GM12875 (cell line): Measurements from ENCODE around the gene LPCAT1.

ENCODE experiments used
- H3K4me3 ChIP-seq: one replicate; pipeline ENCODE4 v1.5.1; 2011; ENCODE audit warnings: low read depth, low read length, control low read depth
- CTCF ChIP-seq: IDR thresholded peaks from 2 replicates; pipeline ENCODE4 v1.5.1; 2011; ENCODE audit warnings: low read depth, mild to moderate bottlenecking, control low read depth, inconsistent platforms, low read length, moderate library complexity, borderline replicate concordance; ENCODE audit not compliant: insufficient read depth

The LPCAT1 gene

DNA sequence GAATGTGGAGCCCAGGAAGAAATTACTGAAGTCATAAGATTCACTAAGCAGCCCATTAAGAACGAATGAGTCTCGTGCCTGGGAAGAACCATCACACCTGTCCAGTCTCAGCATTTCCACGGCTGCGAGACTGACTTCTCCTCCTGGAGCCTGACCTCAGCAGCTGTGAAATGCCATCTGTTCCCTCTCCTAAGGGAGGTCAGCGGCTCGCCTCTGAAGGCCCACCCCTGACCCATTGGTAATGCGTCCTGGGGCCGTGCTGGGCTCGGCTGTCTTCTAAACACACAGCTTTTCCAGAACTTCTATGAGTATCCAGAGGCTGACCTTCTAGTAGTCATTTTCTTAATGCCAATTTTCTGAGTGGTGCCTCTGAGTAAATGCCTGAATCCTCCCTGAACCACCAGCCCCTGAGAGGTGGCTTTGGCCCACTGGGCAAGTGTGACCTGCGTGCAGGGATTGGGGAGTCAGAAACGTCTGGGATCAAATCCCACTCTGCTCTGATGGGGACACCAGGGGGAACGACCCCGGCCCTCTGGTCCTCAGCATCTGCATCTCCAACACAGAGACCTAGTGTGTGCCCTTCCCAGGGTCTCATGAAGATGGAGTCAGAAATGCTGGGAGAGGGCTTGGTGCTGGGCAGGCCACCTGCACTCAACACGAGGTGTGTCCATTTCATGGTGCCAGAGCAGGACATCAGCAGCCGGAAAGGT is 84.2 kb downstream of the LPCAT1 start:
- no peak for TF ChIP-seq CTCF
- no peak overlapping the region for H3K4me3 ChIP-seq

- H3K4me3 ChIP-seq = no peak overlapping the region
- no peak for TF ChIP-seq CTCF
These were observed 84.9 kb downstream of the LPCAT1 start for GRCh38 chr5:1438871-1439270.

DNA sequence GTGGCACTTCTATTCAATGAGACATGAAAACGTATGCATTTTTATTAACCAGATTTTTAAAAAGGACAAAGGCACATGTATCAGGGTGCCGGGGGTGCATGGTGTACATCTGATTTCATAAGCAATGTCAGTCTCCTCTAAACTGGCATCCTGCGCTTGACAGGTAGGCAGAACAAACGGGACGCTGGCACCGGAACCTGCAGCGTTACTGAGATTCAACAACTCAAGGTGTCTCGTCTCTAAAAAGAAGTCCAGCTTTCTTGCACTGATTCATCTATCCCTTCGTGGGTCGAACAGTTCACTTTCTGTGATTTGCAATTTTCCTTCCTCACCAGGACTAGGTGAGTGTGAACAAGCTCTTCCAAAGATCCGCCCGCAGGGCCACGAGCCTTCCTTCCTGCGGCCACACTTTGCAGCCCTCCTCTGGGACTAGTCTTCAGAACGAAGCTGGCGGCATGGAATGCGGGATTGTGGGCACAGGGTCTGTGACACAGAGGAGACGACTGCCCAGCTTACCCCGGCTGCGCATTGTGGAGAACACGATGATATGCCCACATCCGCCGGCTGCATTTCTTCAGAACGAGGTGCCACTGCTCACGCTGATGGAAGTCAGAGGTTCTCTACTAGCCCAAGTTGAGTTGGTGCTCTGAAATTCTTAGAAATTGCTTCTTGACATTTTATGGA is 85.7 kb downstream of the LPCAT1 start:
- no peak for TF ChIP-seq CTCF
- no peak overlapping the region for H3K4me3 ChIP-seq

DNA sequence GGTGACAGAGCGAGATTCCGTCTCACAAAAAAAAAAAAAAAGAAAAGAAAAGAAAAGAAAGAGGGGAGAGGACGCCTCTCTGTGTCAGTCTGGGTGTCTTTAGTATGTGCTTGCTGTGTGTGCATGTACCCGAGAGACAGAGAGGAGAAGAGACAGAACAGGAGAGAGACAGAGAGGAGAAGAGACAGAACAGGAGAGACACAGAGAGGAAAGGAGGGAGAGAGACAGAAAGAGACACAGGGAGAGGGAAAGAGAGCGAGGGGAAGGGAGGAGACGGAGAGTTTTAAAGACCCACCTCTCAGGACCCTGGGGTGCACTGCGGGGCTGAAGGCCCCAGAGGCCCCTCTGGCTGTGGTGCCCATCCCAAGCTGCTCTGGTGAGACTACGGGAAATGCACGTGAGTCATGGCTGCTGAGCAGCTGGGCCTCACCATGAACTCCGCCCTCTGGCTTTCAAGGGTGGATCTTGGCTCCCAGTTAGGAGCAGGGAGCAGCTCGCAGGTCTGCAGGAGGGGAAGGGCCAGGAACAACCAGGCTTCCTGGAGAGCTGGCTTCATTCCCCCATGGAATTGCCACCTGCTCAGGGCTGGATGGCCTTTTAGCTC is 86.4 kb downstream of the LPCAT1 start:
- TF ChIP-seq CTCF = no peak
- no peak overlapping the region for H3K4me3 ChIP-seq

- TF ChIP-seq CTCF = no peak
- no peak overlapping the region for H3K4me3 ChIP-seq
These were observed 87.1 kb downstream of the LPCAT1 start for GRCh38 chr5:1436681-1437080.

- TF ChIP-seq CTCF = no peak
- H3K4me3 ChIP-seq = no peak overlapping the region
These were observed 87.7 kb downstream of the LPCAT1 start for GRCh38 chr5:1436036-1436435.

- TF ChIP-seq CTCF = no peak
- no peak overlapping the region for H3K4me3 ChIP-seq
These were observed 88.4 kb downstream of the LPCAT1 start for GRCh38 chr5:1435369-1435768.
